Transverse colon (tissue), 3 donors: ENCODE data around the gene IFIT3.

Experiments used
- POLR2A ChIP-seq: fragments of 450-650 bp; IDR thresholded peaks from one replicate; pipeline ENCODE4 v1.6.1; 2016; ENCODE audit warnings: antibody characterized with exemption, mild to moderate bottlenecking, moderate library complexity
- TF ChIP-seq, protein P1 (sequence below), 5 experiments: fragments of 200-600 bp in 3 of 5; fragments of 450-650 bp in 2 of 5; sonication (generic) in 3 of 5; IDR thresholded peaks; 1 replicate in 2 of 5; 2 replicates in 3 of 5; pipeline ENCODE4 v1.5.1; 2016 to 2017; ENCODE audit warnings: antibody characterized with exemption in 5 of 5, inconsistent platforms in 3 of 5, mild to moderate bottlenecking in 2 of 5, moderate library complexity in 1 of 5

DNA sequence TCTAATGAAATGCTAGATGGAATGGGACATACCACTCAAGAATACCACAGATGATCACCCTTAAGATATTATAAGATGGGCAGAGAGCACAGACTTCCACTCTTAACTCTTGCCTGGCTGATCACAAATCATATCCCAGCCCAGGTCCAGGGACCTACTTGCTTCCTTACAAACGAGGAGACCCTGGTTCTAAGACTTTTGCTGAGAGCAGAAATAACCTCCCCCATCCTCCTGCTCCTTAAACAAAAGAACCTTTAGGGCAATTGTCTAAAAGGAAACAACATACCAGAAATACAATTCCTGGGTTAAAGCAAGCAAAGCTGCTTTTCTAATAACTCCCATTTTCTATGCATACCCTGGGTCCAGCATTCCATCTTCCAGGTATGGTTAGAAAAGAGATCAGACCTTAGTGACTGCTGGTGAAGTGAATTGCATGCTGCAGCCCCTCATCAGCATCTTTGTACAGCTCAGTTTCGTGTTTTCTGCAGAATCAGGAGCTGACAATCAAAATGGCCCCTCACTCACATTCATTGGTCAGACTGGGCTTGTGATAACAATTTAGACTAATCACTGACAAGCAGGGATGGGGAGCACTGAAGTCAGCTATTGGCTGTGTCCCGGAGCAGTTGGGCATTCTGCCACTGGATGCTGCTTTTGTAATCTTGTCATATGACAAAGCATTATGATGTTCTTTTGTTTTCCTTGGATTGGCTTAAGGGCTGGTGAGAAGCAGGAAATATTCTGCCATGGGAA is 14.6 kb downstream of the IFIT3 start:
- TF ChIP-seq POLR2A, result no peak
- TF ChIP-seq, protein P1, sequence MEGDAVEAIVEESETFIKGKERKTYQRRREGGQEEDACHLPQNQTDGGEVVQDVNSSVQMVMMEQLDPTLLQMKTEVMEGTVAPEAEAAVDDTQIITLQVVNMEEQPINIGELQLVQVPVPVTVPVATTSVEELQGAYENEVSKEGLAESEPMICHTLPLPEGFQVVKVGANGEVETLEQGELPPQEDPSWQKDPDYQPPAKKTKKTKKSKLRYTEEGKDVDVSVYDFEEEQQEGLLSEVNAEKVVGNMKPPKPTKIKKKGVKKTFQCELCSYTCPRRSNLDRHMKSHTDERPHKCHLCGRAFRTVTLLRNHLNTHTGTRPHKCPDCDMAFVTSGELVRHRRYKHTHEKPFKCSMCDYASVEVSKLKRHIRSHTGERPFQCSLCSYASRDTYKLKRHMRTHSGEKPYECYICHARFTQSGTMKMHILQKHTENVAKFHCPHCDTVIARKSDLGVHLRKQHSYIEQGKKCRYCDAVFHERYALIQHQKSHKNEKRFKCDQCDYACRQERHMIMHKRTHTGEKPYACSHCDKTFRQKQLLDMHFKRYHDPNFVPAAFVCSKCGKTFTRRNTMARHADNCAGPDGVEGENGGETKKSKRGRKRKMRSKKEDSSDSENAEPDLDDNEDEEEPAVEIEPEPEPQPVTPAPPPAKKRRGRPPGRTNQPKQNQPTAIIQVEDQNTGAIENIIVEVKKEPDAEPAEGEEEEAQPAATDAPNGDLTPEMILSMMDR (IDR thresholded peaks at IDR 0.05), result no peak
